GM18511 (cell line): ENCODE results near the gene OSTN.
"Not testable (repeated sequence)": the region's sequence is repeated elsewhere in the genome, so short reads cannot be mapped to it uniquely, and the experiment has no call there.

Source experiments
- ATAC-seq: cut with Tn5 transposase; IDR thresholded peaks from one replicate; pipeline ENCODE4 v1.9.1; 2021; ENCODE audit warnings: mild to moderate bottlenecking, moderate library complexity; ENCODE audit not compliant: unreplicated experiment

Gene OSTN, protein sequence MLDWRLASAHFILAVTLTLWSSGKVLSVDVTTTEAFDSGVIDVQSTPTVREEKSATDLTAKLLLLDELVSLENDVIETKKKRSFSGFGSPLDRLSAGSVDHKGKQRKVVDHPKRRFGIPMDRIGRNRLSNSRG

DNA sequence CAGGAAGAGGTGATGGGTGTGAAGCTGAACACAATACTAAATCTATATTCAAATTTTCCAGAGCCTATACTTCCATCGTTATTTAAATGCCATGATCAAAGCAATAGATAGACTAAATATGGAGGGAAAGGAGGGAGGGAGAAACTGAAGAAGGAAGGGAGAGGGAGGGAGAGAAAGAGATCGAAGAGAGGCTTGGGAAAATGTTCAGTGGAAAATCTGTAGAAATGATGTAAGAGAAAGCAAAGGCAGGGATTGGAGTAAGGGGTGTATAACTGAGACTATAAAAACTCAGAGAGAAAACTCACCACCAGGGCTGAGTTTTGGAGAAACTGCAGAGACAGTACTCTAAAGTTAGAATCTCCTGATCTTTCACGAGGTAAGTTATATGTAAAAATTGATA, at the start of gene OSTN:
TSS of gene OSTN (plus strand) at position 310 of the 400 bp plus-strand sequence. CDS start 13,292 bp downstream, outside the sequence.
- ATAC-seq, result no peak

GRCh38 chr3:191151653-191152052, 47.4 kb upstream of the OSTN start:
- ATAC-seq, result no peak

DNA sequence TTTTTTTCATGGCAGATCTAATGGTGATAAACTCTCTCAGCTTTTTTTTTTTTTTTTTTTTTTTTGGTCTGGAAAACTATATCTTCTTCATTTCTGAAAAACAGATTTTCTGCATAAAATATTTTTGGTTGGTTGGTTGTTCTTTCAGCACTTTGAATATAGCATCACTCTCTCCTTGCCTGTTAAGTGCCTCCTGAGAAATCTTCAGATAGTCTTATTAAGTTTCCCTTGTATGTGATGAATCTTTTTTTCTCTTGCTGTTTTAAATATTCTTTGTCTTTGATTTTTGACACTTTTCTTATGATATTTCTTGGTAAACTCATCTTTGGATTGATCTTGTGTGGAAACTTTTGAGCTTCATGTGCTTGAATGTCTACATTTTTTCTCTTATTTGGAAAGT, 44.2 kb upstream of the OSTN start:
- no peak for ATAC-seq

GRCh38 chr3:191158247-191158646, 40.8 kb upstream of the OSTN start:
- ATAC-seq, result no peak

DNA sequence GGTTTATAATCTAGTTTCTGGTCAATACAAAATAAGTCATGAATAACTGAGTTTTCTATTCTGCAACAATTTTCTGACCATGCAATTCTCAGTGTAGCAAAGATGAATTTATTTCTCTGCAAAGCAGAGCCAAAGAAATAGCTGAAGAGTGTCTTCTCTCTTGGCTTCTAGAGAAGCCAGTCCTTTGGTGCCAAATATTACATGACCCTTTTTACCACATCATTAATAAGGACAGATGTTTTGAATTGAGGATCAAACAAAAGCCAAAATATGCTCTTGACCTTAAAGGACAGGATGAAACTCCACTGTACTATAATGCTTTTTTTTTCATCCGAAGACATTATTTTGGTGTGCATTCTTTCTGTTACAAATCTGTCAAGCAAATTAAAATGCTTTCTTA, 40.2 kb upstream of the OSTN start:
- no peak for ATAC-seq

DNA sequence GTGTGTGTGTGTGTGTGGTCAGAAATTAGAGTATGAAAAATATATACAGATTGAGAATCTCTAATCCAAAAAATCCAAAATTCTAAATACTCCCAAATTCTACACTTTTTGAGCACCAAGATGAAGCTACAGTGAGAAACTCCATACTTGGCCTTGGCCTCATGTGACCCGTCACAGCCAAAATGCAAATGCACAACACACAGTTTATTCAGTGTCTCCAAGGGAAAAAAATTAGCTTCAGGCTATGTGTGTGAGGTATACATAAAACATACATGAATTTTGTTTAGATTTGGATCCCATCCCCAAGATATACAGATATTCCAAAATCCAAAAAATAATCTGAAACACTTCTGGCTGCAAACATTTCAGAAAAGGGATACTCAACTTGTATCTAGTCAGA, 33.2 kb upstream of the OSTN start:
- ATAC-seq, result no peak

GRCh38 chr3:191166368-191166767, 32.7 kb upstream of the OSTN start:
- ATAC-seq, result no peak

- no peak for ATAC-seq
Observed at GRCh38 chr3:191169566-191169965, 29.5 kb upstream of the OSTN start.

DNA sequence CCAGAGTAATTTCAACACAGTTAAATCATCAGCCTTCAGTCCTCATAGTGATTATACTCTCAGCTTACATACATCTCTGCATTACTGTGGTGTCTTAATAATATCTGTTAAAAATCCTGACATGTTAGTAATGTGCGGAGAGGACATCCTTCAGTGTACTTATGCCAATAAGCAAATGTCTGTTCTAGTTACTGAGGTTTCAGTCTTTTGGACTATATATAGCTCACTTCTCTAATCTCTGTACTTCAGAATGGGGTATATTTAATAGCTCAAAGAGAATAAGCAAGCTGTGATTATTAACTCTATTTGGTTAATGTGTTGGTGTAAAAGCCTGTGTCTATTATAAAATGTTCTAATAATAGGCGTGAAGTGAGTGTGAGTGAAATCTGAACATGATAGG, 28.9 kb upstream of the OSTN start:
- peak; percentile 72 for ATAC-seq

DNA sequence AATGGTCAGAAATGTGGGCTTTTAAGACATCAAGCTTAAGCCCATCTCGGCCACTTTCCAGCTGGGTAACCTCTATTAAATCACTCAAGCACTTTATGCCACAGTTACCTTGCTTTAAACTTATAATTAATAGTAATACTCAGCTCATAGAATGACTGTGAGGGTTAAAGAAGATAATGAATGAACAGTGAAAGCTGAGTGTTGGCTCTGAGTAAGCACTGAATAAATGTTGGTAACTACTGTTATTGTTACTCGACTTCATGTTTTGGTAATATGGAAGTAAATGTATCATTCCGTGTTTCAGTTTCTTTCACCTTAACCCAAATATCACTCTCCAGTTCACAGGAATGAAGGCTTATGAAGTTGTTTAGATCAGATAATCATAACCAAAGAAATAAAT, 23.9 kb upstream of the OSTN start:
- no peak for ATAC-seq

GRCh38 chr3:191176038-191176785, 22.8 kb upstream of the OSTN start:
- no peak for ATAC-seq

GRCh38 chr3:191185382-191185781, 13.7 kb upstream of the OSTN start:
- not testable (repeated sequence) for ATAC-seq

GRCh38 chr3:191188246-191188645, 10.8 kb upstream of the OSTN start:
- ATAC-seq, result not testable (repeated sequence)

GRCh38 chr3:191192270-191192669, 6.8 kb upstream of the OSTN start:
- ATAC-seq, result not testable (repeated sequence)

DNA sequence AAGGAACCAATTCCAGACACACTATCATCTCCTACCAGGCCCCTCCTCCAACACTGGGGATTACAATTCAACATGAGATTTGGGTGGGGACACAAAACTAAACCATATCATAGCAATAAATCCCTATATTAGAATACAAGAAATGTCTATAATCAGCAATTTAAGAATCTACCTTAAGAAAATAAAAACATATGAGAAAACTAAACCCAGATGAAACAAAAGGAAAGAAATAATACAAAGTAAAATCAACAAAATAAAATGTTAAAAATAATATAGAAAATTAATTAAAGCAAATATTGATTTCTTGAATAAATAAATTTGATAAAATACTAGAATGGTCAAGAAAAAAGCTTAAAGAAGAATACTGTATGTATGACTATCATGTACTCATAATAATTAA, 6.1 kb upstream of the OSTN start:
- no peak for ATAC-seq

DNA sequence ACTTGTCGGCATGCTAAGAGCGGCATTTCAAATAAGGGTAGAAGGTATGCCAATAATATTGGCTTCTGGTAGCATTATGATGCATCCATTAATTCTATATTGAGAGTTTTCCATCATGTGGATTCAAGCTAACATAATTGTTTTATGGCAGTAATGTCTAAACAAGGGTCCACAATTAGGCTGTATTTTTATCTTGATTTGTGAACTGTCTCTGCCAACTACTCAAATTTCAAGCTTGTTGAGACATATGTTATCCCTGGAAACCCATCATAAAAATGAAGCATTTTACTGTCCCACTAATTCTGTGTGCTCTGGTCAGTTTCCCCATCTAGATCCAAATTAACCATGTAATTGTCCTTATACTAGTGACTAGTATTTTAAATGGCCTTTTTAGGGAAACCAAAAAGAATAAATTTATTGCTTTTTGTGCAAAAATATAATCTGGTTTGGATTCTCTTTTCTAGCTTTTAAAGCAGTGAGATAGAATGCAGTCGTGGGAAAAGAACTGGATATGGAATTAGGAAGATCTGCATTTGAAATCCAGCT, 1.2 kb upstream of the OSTN start:
- no peak for ATAC-seq

GRCh38 chr3:191198480-191198879, 561 bp upstream of the OSTN start:
- no peak for ATAC-seq

- ATAC-seq, result no peak
Observed at GRCh38 chr3:191210032-191210431, 11.0 kb downstream of the OSTN start.

- no peak for ATAC-seq
Observed at GRCh38 chr3:191216510-191216909, 17.5 kb downstream of the OSTN start.

DNA sequence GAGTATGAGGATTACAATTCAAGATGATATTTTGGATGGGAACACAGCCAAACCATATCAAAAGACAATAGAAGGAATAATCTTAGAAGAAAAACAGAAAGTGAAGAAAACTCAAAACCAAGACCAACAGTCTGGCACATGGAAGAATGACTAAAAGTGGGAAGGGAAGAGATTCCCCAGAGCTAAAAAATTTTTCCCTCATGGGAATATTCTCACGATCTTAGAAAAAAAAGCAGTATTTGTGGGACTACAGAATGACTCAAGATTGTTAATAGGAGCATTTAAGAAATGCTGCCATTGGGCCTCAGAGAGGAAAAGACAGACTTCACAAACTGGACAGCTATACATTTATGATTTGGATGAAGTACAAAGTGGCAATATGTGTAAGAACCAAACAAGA, 18.3 kb downstream of the OSTN start:
- ATAC-seq, result no peak

DNA sequence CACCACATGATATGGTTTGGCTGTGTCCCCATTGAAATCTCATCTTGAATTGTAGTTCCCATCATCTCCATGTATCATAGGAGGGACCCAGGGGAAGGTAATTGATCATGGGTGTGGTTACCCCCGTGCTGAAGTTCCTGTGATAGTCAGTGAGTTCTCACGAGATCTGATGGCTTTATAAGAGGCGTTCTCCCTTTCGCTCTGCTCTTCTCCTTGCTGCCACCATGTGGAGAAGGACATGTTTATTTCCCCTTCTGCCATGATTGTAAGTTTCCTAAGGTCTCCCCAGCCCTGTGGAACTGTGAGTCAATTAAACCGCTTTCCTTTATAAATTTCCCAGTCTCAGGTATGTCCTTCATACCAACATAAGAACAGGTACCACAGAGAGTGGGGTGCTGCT, 21.9 kb downstream of the OSTN start:
- no peak for ATAC-seq

DNA sequence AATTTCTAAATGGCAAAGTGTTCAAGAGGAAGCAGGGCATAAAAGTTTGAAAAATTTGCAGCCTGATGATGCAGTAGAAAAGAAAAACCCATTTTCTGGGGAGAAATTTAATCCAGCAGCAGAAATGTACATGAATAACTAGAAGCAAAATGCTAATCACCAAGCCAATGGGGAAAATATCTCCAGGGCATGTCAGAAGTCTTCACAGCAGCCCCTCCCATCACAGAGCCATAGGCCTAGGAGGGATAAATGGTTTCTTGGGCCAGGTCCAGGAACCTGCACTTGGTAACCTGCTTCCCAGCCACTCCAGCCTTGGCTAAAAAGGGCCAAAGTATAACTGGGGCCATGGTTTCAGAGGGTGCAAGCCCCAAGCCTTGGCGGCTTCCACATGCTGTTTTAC, 22.6 kb downstream of the OSTN start:
- ATAC-seq, result no peak

DNA sequence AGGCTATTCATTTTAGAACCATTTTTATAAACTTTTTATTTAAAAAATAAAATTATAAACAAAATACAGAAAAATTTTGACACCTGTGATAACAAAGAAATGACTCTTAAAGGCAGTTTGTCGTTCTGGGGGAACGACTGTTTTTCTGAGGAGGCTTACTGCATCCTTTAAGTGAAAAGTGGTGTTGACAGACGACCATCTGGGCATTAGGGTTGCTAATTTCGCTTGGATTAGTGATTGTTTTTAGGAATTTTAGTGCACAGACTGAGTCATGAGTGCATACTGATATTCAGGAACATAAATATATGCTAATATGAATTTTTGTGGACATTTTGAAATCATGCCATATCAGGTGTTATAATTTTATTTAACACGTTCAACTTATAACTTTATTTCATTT, 28.5 kb downstream of the OSTN start:
- ATAC-seq, result no peak
